ENCODE data around the gene ADAMTS20.

ADAMTS20 gene

DNA sequence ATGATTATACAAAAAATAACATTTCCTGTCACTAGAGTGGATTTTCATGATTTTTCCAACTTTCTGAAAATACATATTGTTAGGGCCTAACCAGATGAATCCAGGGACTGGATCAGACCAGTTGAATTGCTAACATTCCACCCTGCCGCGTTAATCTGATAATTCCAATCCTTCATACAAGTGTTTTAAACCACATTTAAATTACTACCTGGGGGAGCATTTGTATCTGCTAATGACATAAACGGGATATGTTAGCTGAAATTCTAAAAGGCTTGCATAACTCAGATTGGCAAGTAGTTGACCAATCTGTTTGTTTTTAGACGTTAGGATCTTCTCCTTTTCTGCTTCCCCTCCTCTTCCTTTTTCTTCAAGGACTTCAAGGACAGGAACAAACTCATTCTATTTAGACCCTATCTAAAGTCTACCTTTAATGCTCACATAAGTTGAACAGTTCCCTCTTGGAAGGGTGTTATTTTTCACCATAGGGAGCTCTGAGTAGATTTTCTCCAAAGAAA, 239.0 kb downstream of the ADAMTS20 start:
- DNase-seq (ENCODE audit: low read depth), result no peak

DNA sequence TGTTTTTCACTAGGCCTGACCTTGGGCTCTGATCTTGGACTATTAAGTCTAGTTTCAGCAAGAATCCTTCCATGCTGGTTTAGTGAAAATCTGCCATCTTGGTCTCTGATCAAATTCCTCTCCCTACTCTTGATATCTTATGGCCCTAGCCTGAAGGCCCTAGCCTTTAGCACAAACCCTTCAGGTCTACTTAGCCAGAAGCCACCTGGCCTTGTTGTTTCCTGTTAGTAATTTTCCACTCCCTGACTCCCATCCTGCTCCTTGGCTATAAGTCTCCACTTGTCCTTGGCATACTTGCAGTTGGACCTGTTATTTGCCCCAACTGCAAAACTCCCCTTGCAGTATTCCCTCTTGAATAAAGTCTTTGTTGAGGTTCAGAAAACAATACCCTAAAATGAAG, 241.4 kb downstream of the ADAMTS20 start:
- DNase-seq (ENCODE audit: low read depth), result no peak

DNA sequence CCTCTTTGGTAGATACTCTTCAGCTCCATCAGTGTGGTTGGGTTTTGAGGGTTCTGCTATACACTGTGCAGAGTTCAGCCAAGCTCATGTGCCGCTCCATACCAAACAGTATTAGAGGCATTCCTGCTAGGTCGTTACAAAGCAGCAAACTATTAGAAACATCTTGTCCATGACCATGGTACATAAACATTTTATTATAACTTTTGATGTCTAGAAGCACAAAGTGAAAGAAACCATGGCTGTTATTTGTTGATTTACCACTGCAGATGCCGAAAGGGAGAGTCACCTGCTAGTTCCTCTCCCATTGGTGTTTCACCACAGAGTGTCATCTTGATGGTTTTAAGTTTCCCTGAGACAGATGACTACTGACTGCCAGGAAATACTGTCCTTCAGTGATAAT, 242.0 kb downstream of the ADAMTS20 start:
- DNase-seq (ENCODE audit: low read depth), result no peak

DNA sequence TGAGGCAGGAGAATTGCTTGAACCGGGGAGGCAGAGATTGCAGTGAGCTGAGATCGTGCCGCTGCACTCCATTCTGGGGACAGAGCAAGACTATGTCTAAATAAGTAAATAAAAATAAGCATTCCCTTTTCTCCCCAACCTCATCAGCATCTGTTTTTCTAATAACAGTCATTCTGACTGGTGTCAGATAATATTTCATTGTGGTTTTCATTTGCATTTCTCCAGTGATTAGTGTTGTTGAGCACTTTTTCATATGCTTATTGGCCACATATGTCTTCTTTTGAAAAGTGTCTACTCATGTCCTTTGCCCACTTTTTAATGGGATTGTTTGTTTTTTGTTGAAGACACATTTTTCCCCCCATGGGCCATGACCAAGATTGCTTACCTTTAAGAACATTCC, 243.2 kb downstream of the ADAMTS20 start:
- no peak for DNase-seq (ENCODE audit: low read depth)

DNA sequence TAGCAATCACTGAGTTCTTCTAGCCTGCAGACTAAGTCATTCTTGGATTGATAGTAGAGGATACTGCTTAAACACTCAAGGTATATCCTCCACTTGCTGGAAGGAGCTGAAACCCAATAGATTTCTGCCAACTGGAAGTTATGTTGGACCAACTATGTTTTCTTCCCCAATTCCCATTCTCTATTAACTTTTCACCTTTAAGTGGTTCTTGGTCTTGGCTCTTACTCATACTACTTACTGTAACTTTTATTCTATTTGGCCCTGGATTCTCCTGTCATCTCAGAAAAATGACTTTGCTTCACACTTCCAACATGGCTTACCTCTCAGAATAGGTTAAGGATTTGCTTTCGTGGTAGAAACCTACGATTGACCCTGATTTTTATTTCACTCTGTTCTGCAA, 244.9 kb downstream of the ADAMTS20 start:
- no peak for DNase-seq (ENCODE audit: low read depth)

DNA sequence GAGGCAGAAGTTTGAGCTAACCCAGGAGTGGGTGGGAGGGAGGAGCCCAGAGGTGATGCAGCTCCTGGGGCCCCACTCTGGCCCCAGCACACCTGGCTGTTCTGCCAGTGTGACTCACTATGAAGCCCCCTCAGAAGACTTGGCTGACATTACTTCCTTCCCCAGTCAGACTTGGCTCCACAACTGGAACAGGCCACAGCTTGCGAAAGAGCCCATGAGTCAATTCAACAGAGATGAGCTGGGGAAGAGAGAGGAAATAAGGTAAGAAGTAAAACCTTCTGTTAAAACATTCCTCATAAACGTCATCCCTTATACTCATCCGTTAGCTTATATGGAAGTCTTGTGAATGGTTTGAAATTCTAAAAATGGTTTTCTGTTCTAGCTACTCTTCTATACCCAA, 245.9 kb downstream of the ADAMTS20 start:
- peak; percentile 11 for DNase-seq (ENCODE audit: low read depth)

DNA sequence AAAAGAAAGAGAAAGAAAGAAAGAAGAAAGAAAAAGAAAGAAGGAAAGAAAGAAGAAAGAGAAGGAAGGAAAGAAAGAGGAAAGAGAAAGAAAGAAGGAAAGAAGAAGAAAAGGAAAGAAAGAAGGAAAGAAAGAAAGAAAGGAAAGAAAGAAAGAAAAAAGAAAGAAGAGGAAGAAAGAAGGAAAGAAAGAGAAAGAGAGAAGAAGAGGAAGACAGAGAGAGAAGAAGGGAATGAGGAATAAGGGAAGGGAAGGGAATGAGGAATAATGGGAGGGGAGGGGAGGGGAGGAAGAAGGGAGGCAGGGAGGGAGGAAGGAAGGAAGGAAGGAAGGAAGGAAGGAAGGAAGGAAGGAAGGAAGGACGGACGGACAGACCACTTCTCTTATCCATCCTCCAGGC, 246.9 kb downstream of the ADAMTS20 start:
- no peak for DNase-seq (ENCODE audit: low read depth)
